Endothelial cell of hepatic sinusoid (primary cell): ENCODE measurements around the gene CELSR1.

Experiments
- in situ Hi-C: cut with HindIII; loops from 2 replicates; pipeline ENCODE4 v1.10.0; 2017; ENCODE audit warnings: low sequenced_read_pairs

The CELSR1 gene

GRCh38 chr22:46371623-46372226 is 165.7 kb downstream of the CELSR1 start:
- in situ Hi-C loops = no loop called here

DNA sequence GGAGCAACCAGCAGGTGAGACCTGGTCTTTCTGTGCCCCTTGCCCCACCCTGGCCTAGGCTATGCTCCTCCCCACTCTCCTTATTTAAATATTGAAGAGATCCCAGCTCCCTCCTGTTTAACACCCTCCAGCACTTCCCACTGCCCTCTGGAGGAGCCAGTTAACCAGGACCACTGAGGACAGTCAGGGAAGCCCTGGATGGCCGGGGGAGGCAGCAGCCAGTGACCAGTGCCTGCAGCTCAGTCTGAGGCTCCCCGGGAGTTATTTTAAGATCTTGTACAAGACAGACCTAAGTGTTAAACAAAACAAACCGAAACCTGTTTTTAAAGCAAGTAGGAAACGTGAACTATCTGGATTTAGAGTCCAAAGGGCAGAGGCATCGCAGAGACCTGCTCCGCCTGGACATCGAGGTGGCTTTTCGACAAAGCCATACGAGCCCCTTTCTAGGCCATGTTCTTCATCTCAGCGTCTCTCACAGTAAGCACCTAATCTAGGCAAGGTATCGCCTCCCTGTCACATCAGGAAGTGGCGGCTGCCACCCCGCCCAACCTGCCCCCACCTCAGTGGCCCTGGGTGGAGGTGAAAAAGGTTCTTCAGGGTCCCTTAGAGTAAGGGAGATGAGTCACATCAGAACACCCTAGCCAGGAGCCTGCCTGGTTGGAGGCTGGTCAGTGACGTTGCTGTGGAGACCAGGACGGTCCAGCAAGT is 166.7 kb downstream of the CELSR1 start:
- in situ Hi-C loops = no loop called here

- in situ Hi-C loops = no loop called here
Measured at GRCh38 chr22:46369716-46370583, 167.5 kb downstream of the CELSR1 start.

GRCh38 chr22:46368871-46369715 is 168.3 kb downstream of the CELSR1 start:
- in situ Hi-C loops = no loop called here

GRCh38 chr22:46368422-46368821 is 169.0 kb downstream of the CELSR1 start:
- in situ Hi-C loops = no loop called here

- in situ Hi-C loops = no loop called here
Measured at GRCh38 chr22:46367707-46368191, 169.7 kb downstream of the CELSR1 start.

- in situ Hi-C loops = no loop called here
Measured at GRCh38 chr22:46366801-46367706, 170.4 kb downstream of the CELSR1 start.

- in situ Hi-C loops = no loop called here
Measured at GRCh38 chr22:46366327-46366731, 171.1 kb downstream of the CELSR1 start.

- in situ Hi-C loops = no loop called here
Measured at GRCh38 chr22:46365166-46365624, 172.2 kb downstream of the CELSR1 start.

DNA sequence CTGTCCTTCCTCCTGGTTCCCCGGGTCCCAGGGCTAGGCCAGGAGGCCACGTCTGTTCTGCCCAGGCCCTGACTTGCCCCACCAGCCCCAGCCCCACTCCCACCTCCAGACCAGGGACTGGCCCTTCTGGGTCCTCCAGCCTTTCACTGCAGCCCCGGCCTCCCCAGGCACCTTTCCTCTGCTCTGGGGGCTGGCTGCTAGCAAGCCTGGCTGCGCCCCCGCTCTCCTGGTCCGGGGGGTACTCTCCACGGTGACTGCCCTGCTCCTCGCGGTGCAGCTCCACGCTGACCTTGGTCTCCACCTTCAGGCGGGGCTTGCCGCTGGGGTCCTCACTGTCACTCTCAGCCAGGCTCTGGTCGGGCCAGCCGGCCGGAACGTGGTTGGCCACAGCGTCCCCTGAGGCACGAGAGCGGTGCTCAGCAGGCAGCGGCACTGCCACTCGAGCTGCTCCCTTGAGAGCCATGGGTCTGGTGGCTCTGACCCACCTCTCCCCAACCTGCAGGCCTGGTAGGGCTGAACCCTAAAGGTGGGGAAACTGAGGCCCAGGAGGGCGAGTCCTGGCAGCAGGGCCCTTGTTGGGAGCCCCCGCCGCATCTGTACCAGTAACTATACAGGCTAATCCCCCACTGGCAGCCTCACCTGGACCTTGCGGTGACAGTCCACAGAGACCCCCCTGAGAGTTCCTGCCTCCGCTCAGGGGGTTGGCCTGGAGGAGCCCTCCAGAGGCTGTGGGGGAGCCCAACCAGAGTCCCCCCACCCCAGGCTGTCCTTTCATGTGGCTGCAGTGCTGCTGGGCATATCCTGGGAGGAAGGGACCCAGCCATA is 172.9 kb downstream of the CELSR1 start:
- in situ Hi-C loops = no loop called here

- in situ Hi-C loops = no loop called here
Measured at GRCh38 chr22:46363611-46364321, 173.7 kb downstream of the CELSR1 start.

DNA sequence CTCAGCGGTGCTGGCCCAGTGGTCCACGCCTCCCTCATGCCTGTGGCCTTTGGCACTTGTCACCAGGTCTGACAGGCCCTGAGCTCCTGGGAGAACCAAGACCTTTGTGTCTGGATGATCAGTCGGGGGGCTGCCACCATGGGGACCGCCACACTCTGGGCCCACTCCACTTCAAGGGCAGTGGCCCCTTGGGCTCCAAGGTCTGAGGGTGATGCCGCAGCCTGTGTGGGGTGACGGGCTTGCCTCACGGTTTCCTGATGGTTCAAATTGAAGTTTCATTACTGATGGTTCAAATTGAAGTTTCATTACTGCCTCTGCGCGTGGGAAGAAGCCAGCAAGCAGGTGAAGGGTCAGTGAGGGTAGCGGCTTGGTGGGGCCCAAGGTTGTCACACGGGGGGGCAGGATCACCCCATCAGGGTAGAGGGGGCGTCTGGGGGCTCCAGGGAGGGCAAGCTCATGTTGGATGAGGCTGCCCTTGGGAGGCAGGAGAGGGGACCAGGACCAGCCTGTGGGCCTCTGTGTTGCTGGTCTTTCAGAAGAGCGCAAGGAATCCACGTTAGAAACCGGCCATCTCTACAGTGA is 174.4 kb downstream of the CELSR1 start:
- in situ Hi-C loops = no loop called here

DNA sequence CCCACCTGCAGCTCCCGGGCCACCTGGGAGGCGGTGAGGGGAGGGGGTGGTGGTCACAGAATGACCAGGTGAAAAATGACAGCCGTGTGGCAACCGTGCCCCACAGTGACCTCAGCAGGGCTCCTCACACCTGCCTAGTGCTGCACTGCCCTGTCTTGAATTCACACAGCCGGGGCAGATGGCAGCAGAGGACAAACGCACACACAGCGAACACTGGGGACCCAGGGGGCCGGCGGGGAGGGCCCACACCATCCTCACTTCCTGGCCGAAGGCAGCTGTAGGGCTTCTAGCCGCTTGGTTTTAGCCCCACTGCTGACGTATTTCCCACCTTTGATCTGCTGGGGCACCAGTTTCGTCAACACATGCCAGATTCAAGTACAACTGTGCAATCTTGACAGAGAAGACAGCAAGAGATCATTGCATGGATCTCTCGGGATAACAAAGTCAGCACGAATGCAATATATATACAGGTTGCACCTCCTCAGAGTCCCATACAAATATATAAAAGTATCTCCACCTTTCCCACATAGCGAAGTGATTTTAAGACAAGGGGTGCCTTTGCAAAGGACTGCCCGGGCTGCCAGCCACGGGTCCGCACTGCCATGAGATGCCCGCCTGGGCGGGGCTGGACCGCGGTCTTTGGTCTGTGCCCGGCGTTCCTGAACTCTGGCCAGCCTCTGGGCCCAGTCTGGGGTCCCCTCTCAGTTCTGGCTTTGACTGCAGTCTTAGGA is 175.1 kb downstream of the CELSR1 start:
- in situ Hi-C loops = no loop called here

GRCh38 chr22:46361826-46362202 is 175.6 kb downstream of the CELSR1 start:
- in situ Hi-C loops = no loop called here

DNA sequence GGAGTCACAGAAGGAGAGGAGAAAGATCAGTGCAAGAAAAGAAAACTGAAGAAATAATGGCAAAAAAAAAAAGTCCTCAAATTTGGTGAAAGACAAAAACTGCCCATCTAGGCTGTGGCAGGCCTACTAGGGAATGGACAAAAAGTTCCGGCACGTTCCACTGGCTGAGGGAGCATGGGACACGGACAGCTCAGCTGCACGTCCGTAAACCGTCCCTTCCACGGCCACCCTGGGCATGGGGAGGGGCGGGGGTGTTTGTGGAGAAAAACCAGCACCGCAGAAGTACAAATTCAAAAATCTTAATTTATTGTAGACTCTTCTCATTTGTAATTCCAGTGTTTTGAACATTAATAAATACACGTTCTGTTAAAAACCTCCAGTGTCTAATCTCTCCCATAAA is 176.5 kb downstream of the CELSR1 start:
- in situ Hi-C loops = no loop called here

DNA sequence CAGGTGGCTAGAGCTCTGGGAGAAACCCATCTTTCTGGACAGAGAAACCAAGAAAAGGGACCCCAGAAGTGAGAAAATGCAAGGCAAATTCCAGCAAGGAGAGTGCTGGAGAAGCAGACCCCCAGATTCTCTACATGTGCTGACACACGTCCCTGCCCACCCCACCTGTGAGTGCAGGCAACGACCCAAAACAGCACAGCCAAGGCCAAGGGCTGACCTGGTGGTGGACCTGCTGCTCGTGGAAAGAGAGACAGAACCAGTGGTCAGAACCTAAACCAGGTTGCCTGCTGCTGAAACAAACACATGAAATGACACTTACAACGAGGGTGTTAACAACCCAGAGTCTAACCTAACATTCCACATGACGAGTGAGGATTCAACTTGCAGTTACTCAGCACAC is 177.3 kb downstream of the CELSR1 start:
- in situ Hi-C loops = no loop called here

DNA sequence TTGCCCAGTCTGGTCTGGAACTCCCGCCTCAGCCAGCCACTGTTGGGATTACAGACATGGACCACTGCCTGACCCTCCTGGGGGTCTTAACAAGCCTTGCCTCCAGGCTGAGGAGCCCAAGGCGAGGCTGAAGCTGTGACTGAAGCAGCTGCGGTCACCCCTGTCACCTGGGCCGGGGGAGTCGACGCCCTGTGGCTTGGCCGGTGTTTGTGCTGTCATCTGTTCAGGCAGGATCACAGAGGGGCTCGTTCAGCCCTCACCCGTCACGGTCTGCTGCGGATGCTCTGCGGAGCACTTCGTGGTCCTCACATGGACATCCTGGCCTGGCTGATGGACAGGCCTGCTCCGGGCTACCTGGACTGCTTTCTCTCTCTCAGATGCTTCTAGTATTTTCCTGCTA is 178.1 kb downstream of the CELSR1 start:
- in situ Hi-C loops = no loop called here
